Esophagus muscularis mucosa (tissue), 4 donors: ENCODE data around the gene PDE1A. TPM values are rescaled to one million over a fixed set of nuclear protein-coding genes. Genes with fewer than 3 reads are reported as not detected.
"Not testable (repeated sequence)": the region's sequence is repeated elsewhere in the genome, so short reads cannot be mapped to it uniquely, and the experiment has no call there.

ENCODE experiments used
- DNase-seq: peaks from one replicate; pipeline ENCODE4 v3.0.0-alpha.2; 2017; ENCODE audit errors: extremely low spot score
- H3K27ac ChIP-seq, 4 donors: fragments of 200-600 bp; sonication (generic); replicated peaks in 1 of 4; 1 replicate in 3 of 4; 2 replicates in 1 of 4; pipeline ENCODE4 v1.5.1; 2016 to 2019; ENCODE audit warnings: mild to moderate bottlenecking in 1 of 4
- H3K27me3 ChIP-seq, 4 donors: fragments of 200-600 bp; sonication (generic); one replicate each; pipeline versions ENCODE4 v1.5.1 to v1.6.0; 2016 to 2019
- H3K36me3 ChIP-seq, 4 donors: fragments of 200-600 bp; sonication (generic); one replicate each; pipeline ENCODE4 v1.5.1; 2016 to 2019
- H3K4me1 ChIP-seq, 4 donors: fragments of 200-600 bp; sonication (generic); one replicate each; pipeline ENCODE4 v1.5.1; 2016 to 2019
- H3K4me3 ChIP-seq, 4 donors: fragments of 200-600 bp; sonication (generic); 1 replicate in 2 of 4; 2 replicates in 2 of 4; pipeline ENCODE4 v1.5.1; 2016 to 2019; ENCODE audit warnings: mild to moderate bottlenecking in 4 of 4, moderate library complexity in 1 of 4
- H3K9me3 ChIP-seq, 4 donors: fragments of 200-600 bp; sonication (generic); 1 replicate in 3 of 4; 2 replicates in 1 of 4; pipeline ENCODE4 v1.5.1; 2016 to 2019
- EP300 ChIP-seq: sonication (generic); formaldehyde crosslinking; IDR thresholded peaks from one replicate; pipeline ENCODE4 v1.6.1; 2017; ENCODE audit warnings: antibody characterized with exemption
- POLR2A ChIP-seq: fragments of 450-650 bp; IDR thresholded peaks from one replicate; pipeline ENCODE4 v1.6.1; 2017; ENCODE audit warnings: antibody characterized with exemption, moderate library complexity, mild to moderate bottlenecking, low read depth
- POLR2AphosphoS5 ChIP-seq, 2 donors: sonication (generic); formaldehyde crosslinking; IDR thresholded peaks; one replicate each; pipeline ENCODE4 v1.6.1; 2017; ENCODE audit warnings: antibody characterized with exemption in 2 of 2
- WGBS: methylation state at CpG from one replicate; pipeline ENCODE4 v1.1.5; 2018; 5-methylcytosine and 5-hydroxymethylcytosine counted together
- intact Hi-C: fragments of 100-400 bp; cut with DNase I; formaldehyde crosslinking; loops from one replicate; pipeline ENCODE4 v1.15.1; 2023
- total RNA-seq, 4 donors: library from RNA; depleted of rRNA; stranded (reverse); fragments of >200 nt; gene quantifications; one replicate each; pipeline versions ENCODE4 v1.1.0 to v1.2.1, GENCODE V29; 2016
- TF ChIP-seq, protein P1 (sequence below), 3 experiments: fragments of 200-600 bp in 2 of 3; fragments of 450-650 bp in 1 of 3; sonication (generic) in 2 of 3; IDR thresholded peaks; one replicate each; pipeline ENCODE4 v1.5.1; 2017 to 2019; ENCODE audit warnings: antibody characterized with exemption in 3 of 3, mild to moderate bottlenecking in 2 of 3, moderate library complexity in 1 of 3

Gene PDE1A
- total RNA-seq, 4 donors from 2014 or later = 10.2 to 13.6 (median 10.9) TPM

- WGBS = 38% methylated on average over 1 of the region's 1 CpG
- intact Hi-C loops = no loop called here
These were observed 20.6 kb downstream of the PDE1A start for GRCh38 chr2:182406221-182406620.

GRCh38 chr2:182404975-182405561 is 21.8 kb downstream of the PDE1A start:
- WGBS = 95% methylated on average over 2 of the region's 2 CpGs
- TF ChIP-seq POLR2AphosphoS5 (IDR thresholded peaks at IDR 0.05) = no peak
- TF ChIP-seq EP300 = no peak
- TF ChIP-seq POLR2A = no peak

More at GRCh38 chr2:182406221-182406620, 20.6 kb downstream of the PDE1A start:
- Histone ChIP-seq H3K36me3 (no peaks in the 10 kb centered on the region), H3K9me3 (no peaks in the 10 kb centered on the region), H3K4me3 (no peak overlapping the region), H3K27me3 (no peaks in the 10 kb centered on the region), H3K4me1 (no peaks in the 10 kb centered on the region), H3K27ac (no peak overlapping the region)
- DNase-seq = no peak
- TF ChIP-seq POLR2AphosphoS5 (IDR thresholded peaks at IDR 0.05) = no peak
- no peak for TF ChIP-seq EP300
- TF ChIP-seq POLR2A = no peak
- TF ChIP-seq, protein P1, sequence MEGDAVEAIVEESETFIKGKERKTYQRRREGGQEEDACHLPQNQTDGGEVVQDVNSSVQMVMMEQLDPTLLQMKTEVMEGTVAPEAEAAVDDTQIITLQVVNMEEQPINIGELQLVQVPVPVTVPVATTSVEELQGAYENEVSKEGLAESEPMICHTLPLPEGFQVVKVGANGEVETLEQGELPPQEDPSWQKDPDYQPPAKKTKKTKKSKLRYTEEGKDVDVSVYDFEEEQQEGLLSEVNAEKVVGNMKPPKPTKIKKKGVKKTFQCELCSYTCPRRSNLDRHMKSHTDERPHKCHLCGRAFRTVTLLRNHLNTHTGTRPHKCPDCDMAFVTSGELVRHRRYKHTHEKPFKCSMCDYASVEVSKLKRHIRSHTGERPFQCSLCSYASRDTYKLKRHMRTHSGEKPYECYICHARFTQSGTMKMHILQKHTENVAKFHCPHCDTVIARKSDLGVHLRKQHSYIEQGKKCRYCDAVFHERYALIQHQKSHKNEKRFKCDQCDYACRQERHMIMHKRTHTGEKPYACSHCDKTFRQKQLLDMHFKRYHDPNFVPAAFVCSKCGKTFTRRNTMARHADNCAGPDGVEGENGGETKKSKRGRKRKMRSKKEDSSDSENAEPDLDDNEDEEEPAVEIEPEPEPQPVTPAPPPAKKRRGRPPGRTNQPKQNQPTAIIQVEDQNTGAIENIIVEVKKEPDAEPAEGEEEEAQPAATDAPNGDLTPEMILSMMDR (IDR thresholded peaks at IDR 0.05) = no peak

DNA sequence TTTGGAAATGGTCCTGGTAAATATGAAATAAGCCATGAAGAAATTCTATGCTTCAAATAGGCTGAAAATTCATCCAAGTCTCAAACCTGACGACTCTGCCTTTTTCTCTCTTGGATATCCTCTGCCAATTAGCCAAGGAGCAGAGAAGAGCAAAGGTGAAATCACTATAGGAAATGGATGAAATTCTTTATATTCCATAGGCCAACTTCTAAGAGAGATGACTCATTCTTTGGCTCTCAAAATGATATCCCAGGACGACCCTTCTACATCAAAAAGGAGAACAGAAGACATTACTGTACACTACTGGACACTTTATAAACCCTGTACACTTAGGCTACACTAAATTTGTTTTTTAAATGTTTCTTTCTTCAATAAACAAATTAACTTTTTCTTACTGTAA is 22.7 kb downstream of the PDE1A start:
- Histone ChIP-seq H3K9me3 (no peaks in the 10 kb centered on the region), H3K27ac (no peak overlapping the region), H3K36me3 (no peaks in the 10 kb centered on the region), H3K27me3 (no peaks in the 10 kb centered on the region), H3K4me1 (no peaks in the 10 kb centered on the region), H3K4me3 (no peak overlapping the region)
- WGBS = 47% methylated on average over 2 of the region's 2 CpGs
- DNase-seq = no peak
- TF ChIP-seq EP300 = no peak
- no peak for TF ChIP-seq POLR2AphosphoS5 (IDR thresholded peaks at IDR 0.05)
- no peak for TF ChIP-seq POLR2A
- TF ChIP-seq, protein P1 (IDR thresholded peaks at IDR 0.05) = no peak
- intact Hi-C loops = no loop called here

More at GRCh38 chr2:182404975-182405561, 21.8 kb downstream of the PDE1A start:
- Histone ChIP-seq H3K27ac (no peak overlapping the region), H3K9me3 (no peaks in the 10 kb centered on the region), H3K36me3 (no peaks in the 10 kb centered on the region), H3K4me3 (no peak overlapping the region), H3K4me1 (no peaks in the 10 kb centered on the region), H3K27me3 (no peaks in the 10 kb centered on the region)
- intact Hi-C loops = no loop called here
- DNase-seq = no peak

DNA sequence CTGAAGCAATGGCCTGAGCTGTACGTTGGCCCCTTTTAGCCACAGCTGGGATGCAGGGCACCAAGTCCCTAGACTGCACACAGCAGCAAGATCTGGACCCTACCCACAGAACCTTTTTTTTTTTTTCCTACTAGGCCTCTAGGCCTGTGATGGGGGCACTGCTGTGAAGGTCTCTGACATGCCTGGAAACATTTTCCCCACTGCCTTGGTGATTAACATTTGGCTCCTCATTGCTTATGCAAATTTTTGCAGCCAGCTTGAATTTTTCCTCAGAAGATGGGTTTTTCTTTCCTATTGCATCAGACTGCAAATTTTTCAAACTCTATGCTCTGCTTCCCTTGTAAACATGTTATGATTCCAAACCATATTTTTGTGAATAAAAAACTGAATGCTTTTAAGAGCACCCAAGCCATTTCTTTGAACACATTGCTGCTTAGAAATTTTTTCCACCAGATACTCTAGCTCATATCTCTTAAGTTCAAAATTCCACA is 33.5 kb downstream of the PDE1A start:
- 100% methylated on average over 1 of the region's 1 CpG for WGBS
- DNase-seq = no peak

GRCh38 chr2:182391443-182391842 is 35.4 kb downstream of the PDE1A start:
- no peaks in the 10 kb centered on the region for H3K27me3 ChIP-seq
- WGBS = 41% methylated on average over 2 of the region's 2 CpGs
- H3K9me3 ChIP-seq = no peaks in the 10 kb centered on the region
- no peak overlapping the region for H3K4me3 ChIP-seq
- no peaks in the 10 kb centered on the region for H3K36me3 ChIP-seq
- no peaks in the 10 kb centered on the region for H3K4me1 ChIP-seq
- no peak for DNase-seq
- TF ChIP-seq, protein P1 (IDR thresholded peaks at IDR 0.05) = no peak
- TF ChIP-seq EP300 (no peak), POLR2AphosphoS5 (IDR thresholded peaks at IDR 0.05) (no peak), POLR2A (no peak)
- intact Hi-C loops = no loop called here
- H3K27ac ChIP-seq = no peak overlapping the region

More for the DNA sequence above, 33.5 kb downstream of the PDE1A start:
- Histone ChIP-seq H3K4me1 (no peaks in the 10 kb centered on the region), H3K9me3 (no peaks in the 10 kb centered on the region), H3K27ac (no peak overlapping the region), H3K36me3 (no peaks in the 10 kb centered on the region), H3K27me3 (no peaks in the 10 kb centered on the region), H3K4me3 (no peak overlapping the region)
- intact Hi-C loops = no loop called here
- TF ChIP-seq EP300 (no peak), POLR2A (no peak), POLR2AphosphoS5 (IDR thresholded peaks at IDR 0.05) (no peak)
- TF ChIP-seq, protein P1 (IDR thresholded peaks at IDR 0.05) = no peak

GRCh38 chr2:182386267-182386880 is 40.5 kb downstream of the PDE1A start:
- H3K27me3 ChIP-seq, intact Hi-C loops, H3K36me3 ChIP-seq, DNase-seq, H3K4me1 ChIP-seq, H3K4me3 ChIP-seq, H3K27ac ChIP-seq: not testable (repeated sequence)
- WGBS = 82% methylated on average over 20 of the region's 42 CpGs
- peaks cover 0 to 15% (median 6%) of the 10 kb centered on the region in 4 donors for H3K9me3 ChIP-seq
